ENCODE results near the gene TBP. TPM values are rescaled to one million over a fixed set of nuclear protein-coding genes. Genes with fewer than 3 reads are reported as not detected.

The TBP gene
- total and polyA plus RNA-seq, 2 of the 13 experiments (the other 11 are each of a cell fraction or from before 2014, with no cell fraction given), result 21.7 to 28.1 TPM

DNA sequence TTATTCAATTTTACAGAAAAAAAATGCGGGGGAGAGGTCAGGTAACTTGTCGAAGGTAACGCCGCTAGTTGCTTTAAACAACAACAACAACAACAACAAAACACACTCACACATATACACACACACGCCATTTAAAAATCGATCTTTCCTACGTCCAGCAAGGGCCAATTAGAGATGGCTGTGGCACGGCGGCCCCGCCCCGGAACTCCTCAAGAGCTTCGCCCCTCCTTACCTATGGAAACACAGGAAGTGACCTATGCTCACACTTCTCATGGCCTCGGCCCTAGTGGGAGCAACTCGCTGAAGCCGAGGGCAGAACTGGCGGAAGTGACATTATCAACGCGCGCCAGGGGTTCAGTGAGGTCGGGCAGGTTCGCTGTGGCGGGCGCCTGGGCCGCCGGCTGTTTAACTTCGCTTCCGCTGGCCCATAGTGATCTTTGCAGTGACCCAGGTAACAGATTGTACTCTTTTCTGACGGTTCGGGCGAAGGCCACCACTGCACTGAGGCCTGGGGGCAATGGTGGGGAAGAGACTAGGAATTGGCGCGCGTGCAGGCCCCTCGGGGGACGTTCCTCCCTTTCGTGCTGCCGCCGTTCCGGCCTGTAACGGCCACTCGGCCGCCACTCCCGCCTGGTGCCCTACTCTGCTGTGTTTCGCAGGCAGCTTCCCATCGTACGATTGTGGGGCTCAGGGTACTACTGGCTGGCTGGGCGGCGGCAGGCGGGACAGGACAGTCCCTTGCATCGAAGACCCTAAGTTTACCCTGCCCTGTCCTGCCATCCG lies at the start of gene TBP (continued):
- TF ChIP-seq STAG1 (CRISPR knock-in tag; IDR thresholded peaks at IDR 0.05) (no peak; the same call in 1 of the 2 replicates), ZNF800 (CRISPR knock-in tag; IDR thresholded peaks at IDR 0.05) (peak; percentile 46; the same call in 1 of the 2 replicates), MTA1 (CRISPR knock-in tag; IDR thresholded peaks at IDR 0.05; ENCODE audit: borderline replicate concordance) (peak; percentile 63), CBFB (CRISPR knock-in tag; IDR thresholded peaks at IDR 0.05) (peak; percentile 93), PHB2 (IDR thresholded peaks at IDR 0.05; ENCODE audit: partially characterized antibody) (no peak), ZNF44 (CRISPR knock-in tag; IDR thresholded peaks at IDR 0.05) (peak; percentile 98), ZNF431 (CRISPR knock-in tag; IDR thresholded peaks at IDR 0.05; ENCODE audit: borderline replicate concordance, low read depth) (peak; percentile 21; the same call in 1 of the 2 replicates), ZNF607 (CRISPR knock-in tag; IDR thresholded peaks at IDR 0.05; ENCODE audit: borderline replicate concordance) (peak; percentile 87; the same call in 1 of the 2 replicates), ZSCAN22 (CRISPR knock-in tag; IDR thresholded peaks at IDR 0.05) (no peak), SNRNP70 (IDR thresholded peaks at IDR 0.05; ENCODE audit: low read depth, low read length) (no peak), SETDB1 (CRISPR knock-in tag; IDR thresholded peaks at IDR 0.05; ENCODE audit: borderline replicate concordance) (no peak)
- TF ChIP-seq, protein P1, sequence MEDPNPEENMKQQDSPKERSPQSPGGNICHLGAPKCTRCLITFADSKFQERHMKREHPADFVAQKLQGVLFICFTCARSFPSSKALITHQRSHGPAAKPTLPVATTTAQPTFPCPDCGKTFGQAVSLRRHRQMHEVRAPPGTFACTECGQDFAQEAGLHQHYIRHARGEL (CRISPR knock-in tag; IDR thresholded peaks at IDR 0.05), result no peak
- TF ChIP-seq, protein P2, sequence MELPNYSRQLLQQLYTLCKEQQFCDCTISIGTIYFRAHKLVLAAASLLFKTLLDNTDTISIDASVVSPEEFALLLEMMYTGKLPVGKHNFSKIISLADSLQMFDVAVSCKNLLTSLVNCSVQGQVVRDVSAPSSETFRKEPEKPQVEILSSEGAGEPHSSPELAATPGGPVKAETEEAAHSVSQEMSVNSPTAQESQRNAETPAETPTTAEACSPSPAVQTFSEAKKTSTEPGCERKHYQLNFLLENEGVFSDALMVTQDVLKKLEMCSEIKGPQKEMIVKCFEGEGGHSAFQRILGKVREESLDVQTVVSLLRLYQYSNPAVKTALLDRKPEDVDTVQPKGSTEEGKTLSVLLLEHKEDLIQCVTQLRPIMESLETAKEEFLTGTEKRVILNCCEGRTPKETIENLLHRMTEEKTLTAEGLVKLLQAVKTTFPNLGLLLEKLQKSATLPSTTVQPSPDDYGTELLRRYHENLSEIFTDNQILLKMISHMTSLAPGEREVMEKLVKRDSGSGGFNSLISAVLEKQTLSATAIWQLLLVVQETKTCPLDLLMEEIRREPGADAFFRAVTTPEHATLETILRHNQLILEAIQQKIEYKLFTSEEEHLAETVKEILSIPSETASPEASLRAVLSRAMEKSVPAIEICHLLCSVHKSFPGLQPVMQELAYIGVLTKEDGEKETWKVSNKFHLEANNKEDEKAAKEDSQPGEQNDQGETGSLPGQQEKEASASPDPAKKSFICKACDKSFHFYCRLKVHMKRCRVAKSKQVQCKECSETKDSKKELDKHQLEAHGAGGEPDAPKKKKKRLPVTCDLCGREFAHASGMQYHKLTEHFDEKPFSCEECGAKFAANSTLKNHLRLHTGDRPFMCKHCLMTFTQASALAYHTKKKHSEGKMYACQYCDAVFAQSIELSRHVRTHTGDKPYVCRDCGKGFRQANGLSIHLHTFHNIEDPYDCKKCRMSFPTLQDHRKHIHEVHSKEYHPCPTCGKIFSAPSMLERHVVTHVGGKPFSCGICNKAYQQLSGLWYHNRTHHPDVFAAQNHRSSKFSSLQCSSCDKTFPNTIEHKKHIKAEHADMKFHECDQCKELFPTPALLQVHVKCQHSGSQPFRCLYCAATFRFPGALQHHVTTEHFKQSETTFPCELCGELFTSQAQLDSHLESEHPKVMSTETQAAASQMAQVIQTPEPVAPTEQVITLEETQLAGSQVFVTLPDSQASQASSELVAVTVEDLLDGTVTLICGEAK (IDR thresholded peaks at IDR 0.05), result peak; percentile 86
- TF ChIP-seq, protein P2 (CRISPR knock-in tag; IDR thresholded peaks at IDR 0.05), result peak; percentile 46; the same call in 1 of the 2 replicates
- TF ChIP-seq, protein P3, sequence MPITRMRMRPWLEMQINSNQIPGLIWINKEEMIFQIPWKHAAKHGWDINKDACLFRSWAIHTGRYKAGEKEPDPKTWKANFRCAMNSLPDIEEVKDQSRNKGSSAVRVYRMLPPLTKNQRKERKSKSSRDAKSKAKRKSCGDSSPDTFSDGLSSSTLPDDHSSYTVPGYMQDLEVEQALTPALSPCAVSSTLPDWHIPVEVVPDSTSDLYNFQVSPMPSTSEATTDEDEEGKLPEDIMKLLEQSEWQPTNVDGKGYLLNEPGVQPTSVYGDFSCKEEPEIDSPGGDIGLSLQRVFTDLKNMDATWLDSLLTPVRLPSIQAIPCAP (CRISPR knock-in tag; IDR thresholded peaks at IDR 0.05; ENCODE audit: low read depth), result no peak

Data from HepG2 (cell line).